HepG2 (cell line): Measurements from ENCODE around the gene ARMC2. TPM values are rescaled to one million over a fixed set of nuclear protein-coding genes. Genes with fewer than 3 reads are reported as not detected.

Experiments
- BORCS8-MEF2B ChIP-seq: sonication (generic); formaldehyde crosslinking; IDR thresholded peaks from 2 replicates; pipeline ENCODE4 v1.8.0; 2022; ENCODE audit warnings: mild to moderate bottlenecking, missing genetic modification reagents
- CTCF ChIP-seq: sonication (generic); formaldehyde crosslinking; IDR thresholded peaks from 2 replicates; pipeline ENCODE4 v1.5.0; 2020; ENCODE audit warnings: mild to moderate bottlenecking, missing genetic modification reagents, moderate library complexity
- EED ChIP-seq: sonication (generic); formaldehyde crosslinking; IDR thresholded peaks from 2 replicates; pipeline ENCODE4 v1.5.0; 2020; ENCODE audit warnings: mild to moderate bottlenecking, missing genetic modification reagents
- MAX ChIP-seq: IDR thresholded peaks from 2 replicates; pipeline ENCODE4 v1.6.1; 2012; ENCODE audit warnings: inconsistent platforms
- PHF20 ChIP-seq: sonication (generic); formaldehyde crosslinking; IDR thresholded peaks from 2 replicates; pipeline ENCODE4 v1.5.0; 2020; ENCODE audit warnings: mild to moderate bottlenecking, missing genetic modification reagents
- POLR2G ChIP-seq: fragments of 200-400 bp; formaldehyde crosslinking; IDR thresholded peaks from 2 replicates; pipeline ENCODE4 v1.6.1; 2018; ENCODE audit warnings: mild to moderate bottlenecking, low read depth, low read length, moderate library complexity
- SAFB2 ChIP-seq: sonication (generic); formaldehyde crosslinking; IDR thresholded peaks from 2 replicates; pipeline ENCODE4 v1.5.1; 2020; ENCODE audit warnings: missing genetic modification reagents, low read depth, mild to moderate bottlenecking, borderline replicate concordance
- TFE3 ChIP-seq: IDR thresholded peaks from 2 replicates; pipeline ENCODE4 v1.6.1; 2016
- ZFYVE20 ChIP-seq: sonication (generic); formaldehyde crosslinking; IDR thresholded peaks from 2 replicates; pipeline ENCODE4 v1.8.0; 2023; ENCODE audit warnings: low read depth, mild to moderate bottlenecking, moderate library complexity, missing genetic modification reagents, borderline replicate concordance
- ZNF256 ChIP-seq: sonication (generic); formaldehyde crosslinking; conservative IDR thresholded peaks from 2 replicates; pipeline ENCODE4 v1.4.0; 2020; ENCODE audit warnings: missing genetic modification reagents
- ZNF33A ChIP-seq: sonication (generic); formaldehyde crosslinking; IDR thresholded peaks from 2 replicates; pipeline ENCODE4 v1.5.1; 2020; ENCODE audit warnings: missing genetic modification reagents, mild to moderate bottlenecking, moderate library complexity, borderline replicate concordance
- ZNF432 ChIP-seq: sonication (generic); formaldehyde crosslinking; IDR thresholded peaks from 2 replicates; pipeline ENCODE4 v1.5.0; 2020; ENCODE audit warnings: missing genetic modification reagents, mild to moderate bottlenecking, borderline replicate concordance
- ZNF577 ChIP-seq: sonication (generic); formaldehyde crosslinking; IDR thresholded peaks from 2 replicates; pipeline ENCODE4 v1.4.0; 2020; ENCODE audit warnings: mild to moderate bottlenecking, low read depth, missing genetic modification reagents, borderline replicate concordance
- ZNF605 ChIP-seq: sonication (generic); formaldehyde crosslinking; IDR thresholded peaks from 2 replicates; pipeline ENCODE4 v1.8.0; 2022; ENCODE audit warnings: mild to moderate bottlenecking, missing genetic modification reagents
- ZNF607 ChIP-seq: sonication (generic); formaldehyde crosslinking; IDR thresholded peaks from 2 replicates; pipeline ENCODE4 v1.5.1; 2020; ENCODE audit warnings: missing genetic modification reagents, mild to moderate bottlenecking, borderline replicate concordance
- ZNF788 ChIP-seq: sonication (generic); formaldehyde crosslinking; IDR thresholded peaks from 2 replicates; pipeline ENCODE4 v1.5.0; 2020; ENCODE audit warnings: mild to moderate bottlenecking, missing genetic modification reagents, borderline replicate concordance
- ZNF879 ChIP-seq: sonication (generic); formaldehyde crosslinking; IDR thresholded peaks from 2 replicates; pipeline ENCODE4 v1.8.1; 2023; ENCODE audit warnings: missing genetic modification reagents
- ZNF883 ChIP-seq: sonication (generic); formaldehyde crosslinking; IDR thresholded peaks from 2 replicates; pipeline ENCODE4 v1.5.1; 2020; ENCODE audit warnings: mild to moderate bottlenecking, missing genetic modification reagents; ENCODE audit errors: not compliant biosample characterization
- polyA plus RNA-seq, 8 experiments: library from polyadenylated mRNA; depleted of rRNA in 3 of 8; stranded (reverse) in 7 of 8; unstranded in 1 of 8; fragments of >200 nt; fragmentation: Illumina TruSeq in 4 of 8; extraction: Trizol in 4 of 8; gene quantifications; 2 replicates each; pipeline versions ENCODE4 v1.2.1 to v1.2.3, GENCODE V29; 2011 to 2016; ENCODE audit warnings: low read depth in 4 of 8, missing spikeins in 1 of 8, mixed read lengths in 1 of 8; ENCODE audit not compliant: insufficient read depth in 1 of 8
- total RNA-seq, 5 experiments: library from RNA; depleted of rRNA; stranded (reverse); fragments of >200 nt; fragmentation: Illumina TruSeq; extraction: Trizol; gene quantifications; 2 replicates each; pipeline ENCODE4 v1.2.3, GENCODE V29; 2016; ENCODE audit warnings: low read depth in 1 of 5
- TF ChIP-seq, protein P1 (sequence below): sonication (generic); formaldehyde crosslinking; IDR thresholded peaks from 2 replicates; pipeline ENCODE4 v1.8.0; 2022; ENCODE audit warnings: low read depth, missing genetic modification reagents

Gene ARMC2
- total and polyA plus RNA-seq, 2 of the 13 experiments (the other 11 are each of a cell fraction or from before 2014, with no cell fraction given), result 1.4 to 3.2 TPM

DNA sequence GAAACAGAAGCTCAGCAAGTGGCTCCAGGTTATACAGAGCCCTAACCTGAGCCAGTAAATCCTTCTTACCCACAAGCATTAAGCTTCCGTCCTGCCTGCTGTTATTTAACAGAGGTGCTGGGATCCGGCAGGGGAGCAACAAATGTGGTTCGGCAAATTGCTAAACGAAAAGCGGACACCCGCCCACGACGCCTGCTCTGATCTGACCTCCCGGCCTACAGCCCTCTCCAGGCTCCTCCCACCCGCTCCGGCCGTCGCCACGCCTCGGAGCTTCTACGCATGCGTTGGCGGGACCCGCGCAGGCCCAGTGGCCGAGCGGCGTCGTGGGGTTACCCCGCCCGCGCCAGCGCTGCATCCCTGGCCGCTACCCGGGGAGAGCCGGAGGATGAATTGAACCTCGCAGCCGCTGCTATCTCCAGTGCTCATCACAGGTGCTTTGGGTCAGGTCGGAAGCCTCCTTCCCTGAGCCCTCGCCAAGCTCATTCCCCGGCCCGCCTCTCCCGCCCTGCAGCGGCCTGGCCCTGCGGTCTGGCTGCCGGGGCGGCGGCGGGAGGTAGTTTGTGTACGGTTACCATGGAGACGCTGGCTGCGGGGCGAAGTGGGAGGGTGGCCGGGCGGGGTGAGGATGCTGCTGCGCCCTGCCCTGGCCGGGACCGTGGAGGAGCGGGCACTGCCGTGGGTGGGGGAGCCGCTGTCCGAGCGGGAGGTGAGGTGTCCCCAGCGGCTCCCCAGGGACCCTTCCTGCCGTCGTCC lies at the start of gene ARMC2 (continued):
- TF ChIP-seq, protein P1, sequence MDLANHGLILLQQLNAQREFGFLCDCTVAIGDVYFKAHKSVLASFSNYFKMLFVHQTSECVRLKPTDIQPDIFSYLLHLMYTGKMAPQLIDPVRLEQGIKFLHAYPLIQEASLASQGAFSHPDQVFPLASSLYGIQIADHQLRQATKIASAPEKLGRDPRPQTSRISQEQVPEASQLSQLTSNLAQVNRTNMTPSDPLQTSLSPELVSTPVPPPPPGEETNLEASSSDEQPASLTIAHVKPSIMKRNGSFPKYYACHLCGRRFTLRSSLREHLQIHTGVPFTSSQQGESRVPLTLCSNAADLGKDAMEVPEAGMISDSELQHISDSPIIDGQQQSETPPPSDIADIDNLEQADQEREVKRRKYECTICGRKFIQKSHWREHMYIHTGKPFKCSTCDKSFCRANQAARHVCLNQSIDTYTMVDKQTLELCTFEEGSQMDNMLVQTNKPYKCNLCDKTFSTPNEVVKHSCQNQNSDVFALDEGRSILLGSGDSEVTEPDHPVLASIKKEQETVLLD (CRISPR knock-in tag), result no peak
- TF ChIP-seq EED (CRISPR knock-in tag) (no peak), PHF20 (CRISPR knock-in tag) (peak; percentile 72), ZFYVE20 (CRISPR knock-in tag) (no peak), MAX (peak; percentile 75), CTCF (CRISPR knock-in tag) (no peak), ZNF605 (CRISPR knock-in tag) (peak; percentile 66; the same call in 1 of the 2 replicates), SAFB2 (CRISPR knock-in tag) (no peak; the same call in 1 of the 2 replicates), ZNF432 (CRISPR knock-in tag) (no peak), ZNF879 (CRISPR knock-in tag) (no peak), ZNF33A (no peak), ZNF788 (peak; percentile 34; the same call in 1 of the 2 replicates), ZNF883 (CRISPR knock-in tag) (peak; percentile 89), POLR2G (peak; percentile 75), BORCS8-MEF2B (CRISPR knock-in tag) (peak; percentile 79; the same call in 1 of the 2 replicates), TFE3 (CRISPR knock-in tag) (peak; percentile 18; the same call in 1 of the 2 replicates), ZNF256 (0 out of 2 replicates have a peak, but pooled peaks have one; percentile 28), ZNF607 (peak; percentile 39; the same call in 1 of the 2 replicates), ZNF577 (CRISPR knock-in tag) (no peak)
